Astrocyte of the cerebellum (primary cell): ENCODE measurements around the gene TMEM204.

Experiments used
- DNase-seq: peaks from one replicate; pipeline ENCODE4 v3.0.0-alpha.2; 2011; ENCODE audit warnings: low read depth
- H3K4me3 ChIP-seq: 2 replicates; pipeline ENCODE4 v1.5.1; 2011; ENCODE audit warnings: mild to moderate bottlenecking, low read depth, low read length, moderate library complexity
- CTCF ChIP-seq: IDR thresholded peaks from 2 replicates; pipeline ENCODE4 v1.5.1; 2012; ENCODE audit warnings: low read length, low read depth, moderate library complexity, mild to moderate bottlenecking; ENCODE audit errors: missing control alignments
- in situ Hi-C: cut with HindIII; loops from 2 replicates; pipeline ENCODE4 v1.10.0; 2017; ENCODE audit warnings: low sequenced_read_pairs

The TMEM204 gene

GRCh38 chr16:1571012-1571671, 37.7 kb downstream of the TMEM204 start:
- no peak overlapping the region for H3K4me3 ChIP-seq
- no peak for TF ChIP-seq CTCF
- no peak for DNase-seq
- in situ Hi-C loops = no loop called here

- in situ Hi-C loops = no loop called here
- TF ChIP-seq CTCF = no peak
- DNase-seq = no peak
- H3K4me3 ChIP-seq = no peak overlapping the region
These were observed 39.2 kb downstream of the TMEM204 start for GRCh38 chr16:1572673-1573072.

GRCh38 chr16:1573301-1573700, 39.8 kb downstream of the TMEM204 start:
- DNase-seq = no peak
- H3K4me3 ChIP-seq = no peak overlapping the region
- in situ Hi-C loops = no loop called here
- TF ChIP-seq CTCF = no peak

DNA sequence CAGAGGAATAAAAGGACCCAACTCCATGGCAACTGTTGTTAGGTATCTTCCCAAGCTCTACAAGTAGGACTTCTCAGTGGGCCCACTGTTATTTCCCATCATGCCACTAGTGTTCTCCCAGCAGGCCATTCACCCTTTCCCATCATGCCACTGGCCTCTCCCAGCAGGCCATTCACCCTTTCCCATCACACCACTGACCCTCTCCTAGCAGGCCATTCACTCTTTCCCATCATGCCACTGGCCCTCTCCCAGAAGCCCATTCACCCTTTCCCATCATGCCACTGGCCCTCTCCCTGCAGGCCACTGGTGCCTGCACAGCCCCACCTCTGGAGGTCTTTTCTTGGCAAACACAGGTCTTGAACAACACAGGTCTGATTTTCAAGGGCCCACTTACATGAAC, 42.1 kb downstream of the TMEM204 start:
- DNase-seq = no peak
- no peak for TF ChIP-seq CTCF
- in situ Hi-C loops = no loop called here
- H3K4me3 ChIP-seq = no peak overlapping the region

DNA sequence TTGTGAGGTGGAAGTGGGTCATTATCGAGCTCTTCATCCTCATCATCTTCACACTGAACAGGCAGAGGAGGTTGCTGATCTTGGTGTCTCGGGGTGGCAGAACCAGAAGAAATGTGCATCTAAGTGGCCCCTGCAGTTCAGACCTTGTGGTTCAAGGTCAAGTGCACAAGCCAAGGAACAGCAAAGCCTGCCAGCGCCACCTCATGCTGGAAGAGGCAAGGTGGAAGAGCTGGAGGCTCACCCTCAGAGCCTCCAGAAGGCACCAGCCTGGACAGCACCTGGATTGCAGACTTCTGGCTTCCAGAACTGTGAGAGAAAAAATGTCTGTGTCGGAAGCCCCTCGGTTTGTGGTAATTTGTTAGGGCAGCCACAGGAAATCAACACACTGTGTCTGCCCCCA, 45.7 kb downstream of the TMEM204 start:
- in situ Hi-C loops = no loop called here
- no peak for DNase-seq
- TF ChIP-seq CTCF = no peak
- H3K4me3 ChIP-seq = no peak overlapping the region

- no peak overlapping the region for H3K4me3 ChIP-seq
- in situ Hi-C loops = no loop called here
- no peak for DNase-seq
- TF ChIP-seq CTCF = no peak
These were observed 46.8 kb downstream of the TMEM204 start for GRCh38 chr16:1580256-1580655.

GRCh38 chr16:1580956-1581355, 47.5 kb downstream of the TMEM204 start:
- in situ Hi-C loops = no loop called here
- H3K4me3 ChIP-seq = no peak overlapping the region
- DNase-seq = no peak
- no peak for TF ChIP-seq CTCF
